GM12875 (cell line): ENCODE data around the gene LPCAT2.

ENCODE experiments used
- H3K4me3 ChIP-seq: one replicate; pipeline ENCODE4 v1.5.1; 2011; ENCODE audit warnings: low read depth, low read length, control low read depth
- TF ChIP-seq, protein P1 (sequence below): IDR thresholded peaks from 2 replicates; pipeline ENCODE4 v1.5.1; 2011; ENCODE audit warnings: low read depth, mild to moderate bottlenecking, control low read depth, inconsistent platforms, low read length, moderate library complexity, borderline replicate concordance; ENCODE audit not compliant: insufficient read depth

LPCAT2 gene

GRCh38 chr16:55532227-55532626 lies 23.4 kb downstream of the LPCAT2 start:
- TF ChIP-seq, protein P1, sequence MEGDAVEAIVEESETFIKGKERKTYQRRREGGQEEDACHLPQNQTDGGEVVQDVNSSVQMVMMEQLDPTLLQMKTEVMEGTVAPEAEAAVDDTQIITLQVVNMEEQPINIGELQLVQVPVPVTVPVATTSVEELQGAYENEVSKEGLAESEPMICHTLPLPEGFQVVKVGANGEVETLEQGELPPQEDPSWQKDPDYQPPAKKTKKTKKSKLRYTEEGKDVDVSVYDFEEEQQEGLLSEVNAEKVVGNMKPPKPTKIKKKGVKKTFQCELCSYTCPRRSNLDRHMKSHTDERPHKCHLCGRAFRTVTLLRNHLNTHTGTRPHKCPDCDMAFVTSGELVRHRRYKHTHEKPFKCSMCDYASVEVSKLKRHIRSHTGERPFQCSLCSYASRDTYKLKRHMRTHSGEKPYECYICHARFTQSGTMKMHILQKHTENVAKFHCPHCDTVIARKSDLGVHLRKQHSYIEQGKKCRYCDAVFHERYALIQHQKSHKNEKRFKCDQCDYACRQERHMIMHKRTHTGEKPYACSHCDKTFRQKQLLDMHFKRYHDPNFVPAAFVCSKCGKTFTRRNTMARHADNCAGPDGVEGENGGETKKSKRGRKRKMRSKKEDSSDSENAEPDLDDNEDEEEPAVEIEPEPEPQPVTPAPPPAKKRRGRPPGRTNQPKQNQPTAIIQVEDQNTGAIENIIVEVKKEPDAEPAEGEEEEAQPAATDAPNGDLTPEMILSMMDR: no peak

DNA sequence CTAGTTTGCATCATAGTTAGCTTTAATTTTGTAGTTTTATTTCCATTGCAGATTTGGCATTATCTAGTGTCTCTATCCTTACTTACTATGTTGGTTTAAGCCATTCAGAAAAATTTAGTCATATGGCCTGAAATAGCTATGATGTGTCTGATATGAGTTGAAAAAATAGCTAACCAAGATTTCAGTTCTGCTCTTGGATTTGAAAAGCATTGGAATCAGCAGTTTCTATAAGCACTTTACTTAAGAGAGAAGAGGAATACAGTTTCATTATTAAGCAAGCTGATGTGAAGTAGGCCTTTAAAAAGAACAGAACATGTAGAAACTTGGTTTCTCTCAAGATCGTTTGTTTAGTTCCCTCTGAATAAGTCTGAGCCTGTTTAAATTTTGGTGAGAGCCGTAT lies 25.9 kb downstream of the LPCAT2 start:
- no peak overlapping the region for H3K4me3 ChIP-seq
- TF ChIP-seq, protein P1: no peak

More at GRCh38 chr16:55532227-55532626, 23.4 kb downstream of the LPCAT2 start:
- no peak overlapping the region for H3K4me3 ChIP-seq

- TF ChIP-seq, protein P1: no peak
- H3K4me3 ChIP-seq: no peak overlapping the region
Measured at GRCh38 chr16:55539049-55539448, 30.2 kb downstream of the LPCAT2 start.

- H3K4me3 ChIP-seq: no peak overlapping the region
- TF ChIP-seq, protein P1: no peak
Measured at GRCh38 chr16:55539488-55539887, 30.6 kb downstream of the LPCAT2 start.

GRCh38 chr16:55540221-55540620 lies 31.3 kb downstream of the LPCAT2 start:
- TF ChIP-seq, protein P1: no peak
- no peak overlapping the region for H3K4me3 ChIP-seq

DNA sequence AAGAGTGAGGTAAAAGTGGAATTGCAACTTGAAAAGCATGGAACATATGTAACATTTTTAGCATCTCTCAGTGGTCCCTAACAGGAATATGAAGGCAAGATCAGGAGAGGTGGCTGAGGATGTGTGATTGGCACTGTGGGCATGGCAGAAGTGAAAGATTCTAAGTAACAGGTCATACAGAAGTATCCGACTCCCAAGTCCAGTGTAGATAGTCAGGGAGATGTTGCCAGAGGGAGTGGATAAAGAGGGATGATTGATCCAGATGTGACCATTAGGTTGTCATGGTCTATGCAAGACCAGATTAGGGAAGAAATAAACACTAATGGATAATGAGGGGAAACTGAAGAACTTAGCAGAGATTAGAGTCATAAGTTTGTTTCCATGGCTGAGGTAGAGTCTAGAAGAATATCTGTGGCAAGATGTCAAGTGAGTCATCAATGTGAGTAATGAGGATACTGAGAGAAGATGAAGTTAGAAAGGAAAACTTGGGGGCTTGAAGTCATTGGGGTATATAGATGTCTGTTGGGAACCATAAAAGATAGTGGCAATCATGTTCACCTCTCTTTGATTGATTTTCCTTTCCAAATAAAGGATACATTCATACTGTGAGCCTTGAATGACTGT lies 33.7 kb downstream of the LPCAT2 start:
- H3K4me3 ChIP-seq: no peak overlapping the region
- TF ChIP-seq, protein P1: no peak

- TF ChIP-seq, protein P1: no peak
- H3K4me3 ChIP-seq: no peak overlapping the region
Measured at GRCh38 chr16:55543472-55543871, 34.6 kb downstream of the LPCAT2 start.
